Activated CD4-positive, alpha-beta T cell treated with anti-CD3 and anti-CD28 coated beads, Interleukin-2, amount 10 ng/mL, durations not matched to agents 24 days and 14 days (primary cell): Measurements from ENCODE around the gene MIPEP. TPM values are rescaled to one million over a fixed set of nuclear protein-coding genes. Genes with fewer than 3 reads are reported as not detected.

ENCODE experiments used
- DNase-seq: peaks from one replicate; pipeline ENCODE4 v3.0.0; 2022
- H3K27ac Mint-ChIP-seq: one replicate; pipeline ENCODE4 v1.8.0; 2022; ENCODE audit warnings: mild to moderate bottlenecking, mixed read lengths
- H3K27me3 Mint-ChIP-seq: one replicate; pipeline ENCODE4 v1.8.0; 2022; ENCODE audit warnings: mixed read lengths
- H3K36me3 Mint-ChIP-seq: one replicate; pipeline ENCODE4 v1.8.0; 2022; ENCODE audit warnings: low read depth, mild to moderate bottlenecking, mixed read lengths
- H3K4me1 Mint-ChIP-seq: one replicate; pipeline ENCODE4 v1.8.0; 2021; ENCODE audit warnings: mixed read lengths
- H3K4me3 Mint-ChIP-seq: one replicate; pipeline ENCODE4 v1.8.0; 2022; ENCODE audit warnings: mild to moderate bottlenecking, moderate library complexity, mixed read lengths
- H3K9me3 Mint-ChIP-seq: one replicate; pipeline ENCODE4 v1.8.0; 2021; ENCODE audit warnings: mixed read lengths
- intact Hi-C: fragments of 100-400 bp; cut with micrococcal nuclease; formaldehyde crosslinking; loops from one replicate; pipeline ENCODE4 v1.15.1; 2023
- total RNA-seq: library from RNA; stranded (reverse); gene quantifications from 2 replicates; pipeline ENCODE4 v1.2.3, GENCODE V29; 2022

MIPEP gene
- total RNA-seq, 1 donor from 2014 or later = 10.9 TPM

- Mint-ChIP-seq H3K27ac (no peak overlapping the region), H3K4me1 (peaks cover 9% of the 10 kb centered on the region), H3K4me3 (no peak overlapping the region), H3K9me3 (peaks cover 4% of the 10 kb centered on the region), H3K27me3 (peaks cover 5% of the 10 kb centered on the region), H3K36me3 (no peaks in the 10 kb centered on the region)
- no peak for DNase-seq
- intact Hi-C loops = no loop called here
Observed at GRCh38 chr13:23680845-23681669, 208.1 kb downstream of the MIPEP start.

Other genes starting within 250 kb of the MIPEP start
- gene C1QTNF9B, start 8.1 kb upstream of the MIPEP start, total RNA-seq = not detected in 2 replicates